NCI-H1930 (cell line): ENCODE measurements around the gene PUM2.
"Not testable (repeated sequence)": the region's sequence is repeated elsewhere in the genome, so short reads cannot be mapped to it uniquely, and the experiment has no call there.

ENCODE experiments used
- DNase-seq, 2 experiments: peaks; one replicate each; lab custom pipeline; 2025; lab: John Stamatoyannopoulos, UW

PUM2 gene

GRCh38 chr2:20350753-20351554, at the start of gene PUM2:
Gene PUM2, minus strand, starts transcription at chr2:20350844. Its CDS starts 23,484 bp downstream, at chr2:20327360.
- peak; percentile 92 to 97 for DNase-seq

DNA sequence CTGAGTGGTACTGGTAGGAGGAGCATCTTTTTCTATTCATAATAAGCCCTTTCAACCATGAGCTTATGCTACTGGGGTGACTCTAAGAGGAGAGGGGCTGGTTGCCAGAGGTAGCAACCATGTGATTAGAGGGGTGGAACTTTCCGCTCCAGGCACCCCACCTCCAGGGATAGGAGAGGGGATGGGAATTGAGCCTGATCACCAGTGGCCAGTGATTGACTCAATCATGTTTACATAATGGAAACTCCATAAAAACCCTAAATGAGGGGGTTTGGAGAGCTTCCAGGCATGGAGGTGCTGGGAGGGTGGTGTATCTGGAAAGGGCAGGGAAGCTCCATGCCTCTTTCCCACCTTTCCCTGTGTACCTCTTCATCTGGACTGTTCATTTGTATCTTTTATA, 49.7 kb upstream of the PUM2 start:
- DNase-seq: no peak

DNA sequence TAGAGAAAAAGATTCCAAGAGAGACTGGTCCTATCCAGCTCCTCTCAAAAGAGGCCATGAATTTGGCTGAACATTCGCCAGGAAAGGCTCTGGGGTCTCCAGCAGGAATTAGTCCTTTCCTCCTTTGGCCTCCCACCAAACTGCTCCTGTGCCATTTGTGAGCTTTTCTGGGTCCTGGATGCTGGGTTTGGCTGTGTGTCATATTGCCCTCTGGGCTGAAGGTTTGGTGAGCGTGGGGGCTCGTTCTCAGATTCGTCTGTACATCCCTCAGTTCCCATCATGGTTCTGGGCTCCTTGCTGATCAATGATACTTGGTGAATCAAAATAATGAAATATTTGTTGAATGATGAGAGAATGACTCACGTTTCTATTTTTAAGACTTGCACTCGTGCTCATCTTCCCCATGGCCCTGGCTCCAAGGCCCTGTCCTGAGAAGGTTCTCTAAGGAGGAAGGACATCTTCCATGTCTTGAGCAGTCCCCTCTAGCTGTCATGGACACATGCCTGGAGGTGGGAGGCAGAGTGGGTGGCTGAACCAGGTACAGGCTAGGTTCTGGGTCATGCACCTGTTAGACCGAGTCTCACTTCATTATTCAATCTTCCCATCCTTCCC, 48.4 kb upstream of the PUM2 start:
- DNase-seq: no peak

DNA sequence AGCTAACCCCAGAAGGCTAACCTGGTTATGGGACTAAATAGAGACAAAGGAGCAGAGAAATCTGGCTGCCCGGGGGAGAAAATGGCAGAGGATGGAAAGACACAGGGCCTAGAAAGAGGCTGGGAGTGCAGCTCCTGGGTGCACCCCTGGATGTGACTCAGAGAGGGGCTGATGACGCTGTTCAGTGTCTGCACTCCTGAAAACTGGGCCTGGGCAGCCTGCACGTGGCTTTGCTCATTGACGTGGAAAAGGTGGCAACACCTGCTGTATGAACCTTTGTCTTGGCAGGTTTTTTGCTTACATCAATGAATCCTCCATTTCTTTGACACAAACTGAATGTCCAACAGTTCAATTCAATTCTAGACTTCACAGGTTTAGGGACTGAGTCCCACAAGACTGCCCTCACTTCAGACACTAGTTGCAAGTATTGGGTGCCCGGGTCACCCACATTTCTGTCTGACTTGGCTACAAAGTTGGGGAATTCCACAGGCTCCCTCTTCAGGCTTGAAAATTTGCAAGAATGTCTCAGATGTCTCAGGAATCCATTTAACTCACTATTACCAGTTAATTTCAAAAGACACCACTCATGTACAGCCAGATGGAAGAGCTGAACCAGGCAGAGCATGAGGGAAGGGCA, 47.3 kb upstream of the PUM2 start:
- no peak for DNase-seq

DNA sequence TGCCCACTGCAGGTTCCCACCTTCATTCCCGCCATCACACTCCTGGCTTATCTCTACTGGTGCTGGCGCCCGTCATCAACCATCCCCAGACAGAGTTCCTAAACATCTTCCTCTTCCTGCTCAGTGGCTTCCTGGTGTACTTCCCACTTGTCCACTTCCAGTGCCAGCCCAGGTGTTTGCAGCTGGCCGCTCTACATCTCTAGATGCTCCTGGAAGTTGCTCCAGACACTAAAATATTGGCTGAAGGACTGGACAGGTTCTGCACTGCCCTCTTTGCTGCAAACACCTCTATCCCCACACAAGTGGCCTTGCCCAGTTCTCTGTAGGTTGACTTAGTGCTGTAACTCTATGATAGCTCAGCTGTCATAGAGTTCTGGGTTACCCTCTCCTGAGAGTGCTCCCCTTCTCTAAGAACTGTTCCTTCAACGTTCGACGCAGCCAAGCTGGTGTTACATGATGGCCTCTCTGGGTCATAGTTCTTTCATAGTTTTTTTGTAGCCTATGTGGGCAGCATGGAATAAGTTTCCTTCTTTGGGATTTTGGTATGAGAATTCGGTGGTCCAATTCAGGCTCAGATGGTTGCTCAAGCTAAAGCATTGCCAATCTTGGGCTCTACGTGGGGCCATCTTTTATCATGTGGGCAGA, 45.8 kb upstream of the PUM2 start:
- no peak for DNase-seq

GRCh38 chr2:20393986-20394385, 43.3 kb upstream of the PUM2 start:
- no peak for DNase-seq

GRCh38 chr2:20391951-20392699, 41.5 kb upstream of the PUM2 start:
- no peak for DNase-seq

DNA sequence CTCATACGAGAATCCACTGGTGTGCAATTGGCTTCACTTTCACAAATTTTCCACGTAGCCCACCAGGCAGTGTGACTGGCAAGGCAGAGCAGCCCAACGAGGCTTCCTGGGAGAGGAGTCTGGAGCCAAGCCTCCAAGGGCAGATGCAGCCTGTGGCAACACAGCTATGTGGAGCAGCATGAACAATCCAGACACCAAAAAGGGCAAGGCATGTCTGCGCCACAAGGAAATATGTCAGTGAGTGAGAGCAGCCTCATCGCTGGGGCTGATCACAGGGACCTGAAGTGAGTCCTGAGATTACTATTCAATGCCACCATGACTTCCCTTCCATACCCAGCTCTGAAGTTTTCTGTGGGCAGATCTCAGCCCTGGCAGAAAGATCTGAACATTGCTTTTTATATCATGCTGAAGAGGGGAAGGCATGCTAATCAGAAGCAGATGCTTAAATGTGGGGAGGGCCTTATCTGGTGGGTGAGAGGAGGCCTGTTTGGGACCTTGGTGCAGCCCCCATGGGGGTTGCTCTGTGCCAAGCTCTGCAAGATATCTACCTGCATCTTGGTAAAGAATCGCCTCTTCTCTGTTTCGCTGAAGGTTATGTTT, 40.0 kb upstream of the PUM2 start:
- no peak for DNase-seq

GRCh38 chr2:20384953-20385352, 34.3 kb upstream of the PUM2 start:
- no peak for DNase-seq

DNA sequence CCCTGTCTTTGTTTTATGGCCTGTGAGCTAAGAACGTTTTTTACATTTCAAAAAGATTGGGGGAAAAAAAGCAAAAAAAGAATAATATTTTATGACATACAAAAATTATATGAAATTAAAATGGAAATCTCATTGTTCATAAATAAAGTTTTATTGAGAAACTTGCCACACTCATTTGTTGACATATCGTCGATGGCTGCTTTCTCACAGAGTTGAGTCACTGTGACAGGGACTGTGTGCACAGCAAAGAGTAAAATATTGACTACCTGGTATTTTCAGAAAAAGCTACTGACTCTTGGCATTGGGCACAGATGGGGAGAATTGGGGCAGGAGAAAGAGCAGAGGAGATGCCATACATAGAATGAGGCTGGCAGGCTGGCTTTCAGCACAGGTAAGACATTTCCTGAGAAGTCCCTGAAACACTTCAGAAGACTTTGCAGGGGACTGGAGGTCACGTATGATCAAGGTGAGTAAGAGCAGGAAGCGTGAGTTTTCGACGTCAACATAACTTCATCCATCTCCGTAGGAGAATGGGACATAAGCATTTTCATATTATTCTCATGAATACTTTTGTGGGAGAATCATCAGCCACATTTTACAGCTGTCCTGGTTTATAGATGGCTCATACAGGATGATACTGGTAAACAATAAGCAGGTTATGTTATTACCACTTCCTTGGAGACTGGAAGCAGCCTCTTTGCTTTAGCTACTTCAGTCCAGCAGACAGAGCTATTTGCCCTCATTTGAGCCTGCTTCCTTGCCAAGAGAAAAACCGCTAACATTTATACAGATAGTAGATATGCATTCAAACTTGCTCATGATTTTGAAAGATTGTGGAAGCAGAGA, 32.5 kb upstream of the PUM2 start:
- DNase-seq: no peak

DNA sequence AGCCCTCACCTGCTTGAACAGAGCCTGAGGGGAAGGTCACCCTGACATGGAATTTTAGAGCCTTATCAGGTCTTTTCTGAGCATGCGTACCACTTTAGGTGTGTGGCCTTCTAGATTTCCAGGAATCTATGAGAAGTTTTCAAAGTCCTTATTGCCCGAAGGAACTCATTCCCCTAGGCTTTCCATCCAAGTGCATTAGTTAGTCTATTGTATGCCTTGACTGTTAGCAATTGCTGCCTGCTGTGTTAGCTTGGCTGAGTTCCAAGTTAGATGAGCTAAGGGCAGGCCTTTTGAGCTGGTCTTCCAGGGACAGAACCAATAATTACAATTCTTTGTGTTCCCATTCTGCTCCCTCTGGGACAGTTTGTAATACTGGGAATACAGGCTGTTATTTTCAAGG, 30.8 kb upstream of the PUM2 start:
- DNase-seq: peak; percentile 54 to 71

DNA sequence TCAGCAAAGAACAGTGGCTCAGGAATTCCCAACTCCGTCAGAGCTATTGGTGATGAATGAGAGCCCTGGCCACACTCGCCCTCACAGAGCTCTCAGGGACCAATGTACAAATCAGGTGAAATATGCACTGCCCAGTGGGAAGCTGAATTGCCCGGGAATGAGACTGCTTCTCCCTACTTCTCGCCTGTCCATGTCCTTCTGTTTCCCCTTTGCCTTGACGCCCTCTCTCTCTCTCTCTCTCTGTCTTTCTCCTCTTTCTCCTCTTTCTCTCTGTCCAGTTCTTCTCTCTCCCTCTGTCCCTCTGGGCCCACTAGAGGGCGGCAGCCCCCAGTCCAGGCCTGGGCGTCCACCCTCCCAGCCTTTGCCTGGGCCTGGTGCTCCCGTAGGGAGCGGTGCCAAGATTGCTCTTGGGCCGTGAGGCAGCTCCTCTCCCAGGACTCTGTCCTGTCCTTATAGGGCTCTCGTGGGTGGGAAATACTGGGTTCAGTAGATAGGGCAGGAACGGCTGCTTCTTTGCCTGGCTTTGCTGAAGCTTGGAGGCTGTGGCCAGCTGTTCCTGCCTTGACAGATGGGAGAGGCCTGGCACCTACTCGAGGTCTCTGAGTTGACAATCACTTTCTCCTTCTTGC, 28.4 kb upstream of the PUM2 start:
- DNase-seq: peak; percentile 9 to 30

DNA sequence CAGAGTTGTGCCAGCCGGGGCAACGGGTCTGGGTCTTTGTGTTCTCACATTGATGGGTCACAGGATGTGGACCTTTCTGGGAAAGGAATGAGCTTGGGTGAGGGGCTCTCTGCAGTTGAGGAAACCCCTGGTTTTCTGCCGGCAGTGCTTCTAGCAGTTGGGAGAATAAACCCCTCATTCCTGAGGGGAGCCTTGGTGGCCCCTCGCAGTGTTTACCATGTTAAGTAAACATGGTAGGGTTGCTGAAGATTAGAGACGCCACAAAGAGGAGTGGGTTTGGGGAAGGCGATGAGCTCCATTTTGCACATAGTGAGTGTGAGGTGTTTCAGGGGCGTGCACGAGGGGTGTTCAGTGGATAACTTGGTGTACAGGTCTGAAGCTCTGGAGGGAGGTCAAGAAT, 27.7 kb upstream of the PUM2 start:
- DNase-seq: no peak

DNA sequence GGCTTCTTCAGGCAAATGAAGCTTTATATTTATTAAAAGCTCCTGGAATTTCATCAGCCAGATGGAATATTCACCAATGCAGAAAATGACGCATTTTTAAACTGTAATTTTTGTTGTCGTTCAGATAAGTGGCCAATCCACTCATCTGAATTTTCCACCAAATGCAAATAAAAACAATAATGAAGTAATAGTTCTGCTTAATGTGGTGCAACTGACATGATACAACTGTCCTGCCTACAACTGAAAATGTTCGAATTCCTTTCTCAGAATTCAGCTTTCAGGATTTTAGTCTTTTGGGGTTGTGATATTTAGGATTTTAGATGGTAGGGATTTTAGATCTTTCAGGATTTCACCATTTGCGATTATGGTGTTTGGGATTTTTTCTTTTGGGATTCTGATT, 27.1 kb upstream of the PUM2 start:
- DNase-seq: no peak

- DNase-seq: not testable (repeated sequence)
Observed at GRCh38 chr2:20374982-20375381, 24.3 kb upstream of the PUM2 start.

GRCh38 chr2:20372896-20373640, 22.4 kb upstream of the PUM2 start:
- no peak for DNase-seq

GRCh38 chr2:20371323-20372025, 20.8 kb upstream of the PUM2 start:
- DNase-seq: no peak

GRCh38 chr2:20370191-20370590, 19.5 kb upstream of the PUM2 start:
- no peak for DNase-seq

GRCh38 chr2:20369366-20369765, 18.7 kb upstream of the PUM2 start:
- DNase-seq: no peak
